HPDE6-E6E7 (cell line): Measurements from ENCODE around the gene ZNF799.
"Not testable (repeated sequence)": the region's sequence is repeated elsewhere in the genome, so short reads cannot be mapped to it uniquely, and the experiment has no call there.

Experiments used
- DNase-seq: peaks from one replicate; pipeline ENCODE4 v3.0.0; 2011; ENCODE audit warnings: missing footprints; ENCODE audit errors: extremely low spot score

Gene ZNF799

GRCh38 chr19:12400633-12401502, at the start of gene ZNF799:
ZNF799 (minus strand) TSS chr19:12401271; CDS start chr19:12401070, 201 bp downstream.
- DNase-seq, result peak; percentile 73

GRCh38 chr19:12450844-12451243, 49.8 kb upstream of the ZNF799 start:
- no peak for DNase-seq

- no peak for DNase-seq
These were observed 47.7 kb upstream of the ZNF799 start for GRCh38 chr19:12448808-12449207.

GRCh38 chr19:12440541-12441316, 39.7 kb upstream of the ZNF799 start, which contains the start of gene ZNF443:
ZNF443 (minus strand) TSS chr19:12441021; CDS start chr19:12440914, 107 bp downstream.
- peak; percentile 87 for DNase-seq

GRCh38 chr19:12439686-12440540, 38.8 kb upstream of the ZNF799 start:
- not testable (repeated sequence) for DNase-seq

- DNase-seq, result not testable (repeated sequence)
These were observed 29.7 kb upstream of the ZNF799 start for GRCh38 chr19:12430726-12431299.

- no peak for DNase-seq
These were observed 24.8 kb upstream of the ZNF799 start for GRCh38 chr19:12425888-12426274.

GRCh38 chr19:12425236-12425887, 24.3 kb upstream of the ZNF799 start:
- DNase-seq, result no peak

GRCh38 chr19:12417273-12417672, 16.2 kb upstream of the ZNF799 start:
- not testable (repeated sequence) for DNase-seq

GRCh38 chr19:12411893-12412292, 10.8 kb upstream of the ZNF799 start:
- DNase-seq, result no peak

- not testable (repeated sequence) for DNase-seq
These were observed 1.0 kb downstream of the ZNF799 start for GRCh38 chr19:12399901-12400632.

GRCh38 chr19:12391148-12391547, 9.9 kb downstream of the ZNF799 start:
- not testable (repeated sequence) for DNase-seq

- not testable (repeated sequence) for DNase-seq
These were observed 14.7 kb downstream of the ZNF799 start for GRCh38 chr19:12386365-12386764.

GRCh38 chr19:12380444-12380737, 20.7 kb downstream of the ZNF799 start:
- DNase-seq, result no peak

GRCh38 chr19:12379732-12380443, 21.2 kb downstream of the ZNF799 start:
- no peak for DNase-seq

GRCh38 chr19:12374026-12374425, 27.0 kb downstream of the ZNF799 start:
- DNase-seq, result no peak

- peak; percentile 94 for DNase-seq
These were observed 35.6 kb downstream of the ZNF799 start, which contains the start of gene ZNF442 for GRCh38 chr19:12365236-12366162. ZNF442 (minus strand) TSS chr19:12365683; CDS start chr19:12363631, 2,052 bp downstream.
